ACC112 (cell line): ENCODE results near the gene IER2.

ENCODE experiments used
- H2AFZ ChIP-seq: fragments of 200-600 bp; sonication (generic); one replicate; pipeline ENCODE4 v1.6.0; 2017; ENCODE audit warnings: antibody characterized with exemption, low read length; ENCODE audit not compliant: unreplicated experiment
- H3K27ac ChIP-seq: fragments of 200-600 bp; sonication (generic); 2 replicates; pipeline ENCODE4 v1.5.1; 2014; ENCODE audit warnings: low read depth, mild to moderate bottlenecking, antibody characterized with exemption, low read length, moderate library complexity
- H3K27me3 ChIP-seq: fragments of 200-600 bp; sonication (generic); 2 replicates; pipeline ENCODE4 v1.6.1; 2014; ENCODE audit warnings: mild to moderate bottlenecking, antibody characterized with exemption, low read length, moderate library complexity, mixed read lengths; ENCODE audit not compliant: insufficient read depth
- H3K36me3 ChIP-seq: fragments of 200-600 bp; sonication (generic); 2 replicates; pipeline ENCODE4 v1.6.1; 2016; ENCODE audit warnings: mild to moderate bottlenecking, antibody characterized with exemption, low read length, moderate library complexity, mixed read lengths; ENCODE audit not compliant: insufficient read depth
- H3K4me1 ChIP-seq: fragments of 200-600 bp; sonication (generic); one replicate; pipeline ENCODE4 v1.6.1; 2016; ENCODE audit warnings: low read length, mixed read lengths; ENCODE audit not compliant: insufficient read depth, unreplicated experiment, control insufficient read depth
- H3K4me3 ChIP-seq: fragments of 200-600 bp; sonication (generic); 2 replicates; pipeline ENCODE4 v1.5.1; 2014; ENCODE audit warnings: mild to moderate bottlenecking, low read depth, low read length
- H3K79me2 ChIP-seq: fragments of 200-600 bp; sonication (generic); one replicate; pipeline ENCODE4 v1.6.0; 2016; ENCODE audit warnings: low read length; ENCODE audit not compliant: control insufficient read depth, unreplicated experiment, insufficient read depth

Gene IER2

DNA sequence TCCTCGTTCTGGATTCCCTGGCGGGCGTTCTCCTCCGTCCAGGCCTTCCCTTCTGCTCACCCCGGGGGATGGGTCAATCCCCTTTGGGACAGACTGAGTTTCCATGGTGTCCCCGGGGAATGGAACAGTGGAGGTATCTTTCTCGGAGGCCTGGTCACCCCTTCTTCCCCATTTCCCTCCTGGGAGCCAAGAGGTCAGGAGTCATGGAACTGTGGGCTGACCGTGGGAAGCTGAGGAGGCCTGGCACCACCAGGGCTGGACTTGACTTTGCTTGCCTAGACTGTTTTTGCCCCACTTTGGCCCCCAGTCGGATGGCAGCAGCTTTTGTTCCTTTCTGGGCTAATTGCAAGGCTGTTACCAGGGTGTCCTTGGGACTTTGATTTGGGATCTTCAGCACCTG lies 30.2 kb upstream of the IER2 start:
- peak overlapping the region; percentile 97 for H3K4me3 ChIP-seq
- no peaks in the 10 kb centered on the region for H3K36me3 ChIP-seq
- H3K79me2 ChIP-seq, result peaks cover 72% of the 10 kb centered on the region
- H3K4me1 ChIP-seq, result peaks cover 34% of the 10 kb centered on the region
- no peaks in the 10 kb centered on the region for H3K27me3 ChIP-seq
- no peak overlapping the region for H2AFZ ChIP-seq
- peak overlapping the region; percentile 83 for H3K27ac ChIP-seq

DNA sequence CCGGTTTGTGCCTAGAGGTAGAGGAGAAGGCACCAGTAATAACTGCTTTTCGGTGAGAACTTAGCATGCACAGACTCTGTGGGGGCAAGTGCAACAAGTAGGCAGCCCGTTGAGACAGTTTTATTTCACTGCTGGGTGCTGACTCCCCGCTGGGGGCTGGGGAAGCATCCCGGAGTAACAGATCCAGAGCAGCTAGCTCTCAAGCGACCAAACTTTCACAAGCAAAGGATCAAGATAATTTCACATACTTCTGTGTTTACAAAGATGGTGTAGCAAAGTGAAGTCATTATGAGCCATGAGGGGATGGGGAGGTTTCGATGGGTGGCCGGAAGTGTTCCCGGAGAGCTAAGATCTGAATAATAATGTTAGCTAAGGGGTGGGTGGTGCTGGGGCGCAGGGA lies 29.4 kb upstream of the IER2 start:
- Histone ChIP-seq H3K4me3 (peak overlapping the region; percentile 97), H3K27ac (peak overlapping the region; percentile 83)

DNA sequence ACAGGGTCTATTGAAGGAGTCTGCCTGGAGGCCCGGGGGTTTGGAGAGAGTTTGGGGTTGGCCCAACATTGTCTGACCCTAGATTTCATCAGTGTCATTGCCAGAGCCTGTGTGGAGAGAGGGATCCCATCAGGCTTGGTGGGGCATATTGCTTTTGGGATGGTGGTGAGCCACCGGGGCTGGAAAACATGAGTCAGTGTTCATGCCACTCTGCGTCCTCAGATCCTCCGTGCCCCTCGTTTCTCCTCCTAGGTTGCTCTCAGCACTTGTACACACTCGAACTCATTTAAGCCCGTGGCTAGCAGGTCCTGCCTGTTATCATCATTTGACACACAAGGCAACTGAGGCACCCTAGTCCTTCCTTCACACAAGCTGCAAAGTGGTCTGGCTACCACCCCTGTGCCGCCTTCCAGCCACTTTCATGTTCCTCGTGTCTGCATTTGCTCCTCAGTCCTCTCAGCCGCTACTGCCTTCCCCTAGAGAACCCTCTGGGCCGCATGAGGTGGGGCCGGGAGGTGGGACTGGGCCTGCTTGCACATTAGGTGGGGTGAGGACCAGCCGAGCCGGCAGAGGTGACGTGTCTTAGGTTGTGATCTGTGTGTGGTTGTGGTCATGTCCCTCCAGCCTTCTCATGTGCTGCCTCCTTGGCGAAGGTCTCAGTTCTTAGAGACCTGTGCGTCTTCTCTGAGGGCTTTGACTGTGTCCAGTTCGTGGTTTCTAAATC lies 28.5 kb upstream of the IER2 start:
- Histone ChIP-seq H3K4me1 (peaks cover 30% of the 10 kb centered on the region), H2AFZ (no peak overlapping the region), H3K4me3 (no peak overlapping the region), H3K27ac (peak overlapping the region; percentile 83), H3K36me3 (no peaks in the 10 kb centered on the region), H3K79me2 (peaks cover 77% of the 10 kb centered on the region), H3K27me3 (no peaks in the 10 kb centered on the region)

More for the DNA sequence above, 29.4 kb upstream of the IER2 start:
- Histone ChIP-seq H3K36me3 (no peaks in the 10 kb centered on the region), H2AFZ (no peak overlapping the region), H3K27me3 (no peaks in the 10 kb centered on the region), H3K79me2 (peaks cover 71% of the 10 kb centered on the region), H3K4me1 (peaks cover 30% of the 10 kb centered on the region)

DNA sequence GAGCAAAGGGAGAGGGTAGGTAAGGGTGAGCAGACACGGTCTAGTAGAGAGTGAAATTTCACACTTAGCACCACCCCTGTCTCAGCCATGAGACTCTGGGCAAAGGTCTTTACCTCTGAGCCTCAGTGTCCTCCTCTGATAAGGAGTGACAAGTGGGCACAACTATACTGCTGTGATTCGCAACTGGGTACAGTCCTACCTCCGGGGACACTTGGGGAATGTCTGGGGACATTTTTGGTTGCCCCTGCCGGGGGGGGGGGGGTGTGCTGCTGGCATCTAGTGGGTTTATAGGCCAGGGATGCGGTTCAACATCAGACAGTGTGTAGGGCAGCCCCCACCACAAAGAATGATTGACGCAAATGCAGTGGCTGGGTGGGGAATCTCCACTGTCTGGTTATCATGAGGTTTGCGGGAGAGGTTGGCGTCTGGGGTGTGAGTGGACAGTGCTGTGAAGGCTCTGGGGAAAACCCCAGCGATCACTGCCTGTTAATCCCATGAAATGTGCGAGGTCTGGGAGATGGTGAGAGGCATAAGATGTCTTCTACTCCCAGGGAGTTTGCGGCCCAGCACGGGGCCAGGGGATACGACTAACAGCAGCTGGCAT lies 27.8 kb upstream of the IER2 start:
- H3K4me3 ChIP-seq, result no peak overlapping the region
- H3K4me1 ChIP-seq, result peaks cover 30% of the 10 kb centered on the region
- 0 out of 2 replicates have a peak overlapping the region, but pooled peaks have one; percentile 83 for H3K27ac ChIP-seq
- H3K36me3 ChIP-seq, result no peaks in the 10 kb centered on the region
- no peak overlapping the region for H2AFZ ChIP-seq
- H3K79me2 ChIP-seq, result peaks cover 79% of the 10 kb centered on the region
- no peaks in the 10 kb centered on the region for H3K27me3 ChIP-seq

DNA sequence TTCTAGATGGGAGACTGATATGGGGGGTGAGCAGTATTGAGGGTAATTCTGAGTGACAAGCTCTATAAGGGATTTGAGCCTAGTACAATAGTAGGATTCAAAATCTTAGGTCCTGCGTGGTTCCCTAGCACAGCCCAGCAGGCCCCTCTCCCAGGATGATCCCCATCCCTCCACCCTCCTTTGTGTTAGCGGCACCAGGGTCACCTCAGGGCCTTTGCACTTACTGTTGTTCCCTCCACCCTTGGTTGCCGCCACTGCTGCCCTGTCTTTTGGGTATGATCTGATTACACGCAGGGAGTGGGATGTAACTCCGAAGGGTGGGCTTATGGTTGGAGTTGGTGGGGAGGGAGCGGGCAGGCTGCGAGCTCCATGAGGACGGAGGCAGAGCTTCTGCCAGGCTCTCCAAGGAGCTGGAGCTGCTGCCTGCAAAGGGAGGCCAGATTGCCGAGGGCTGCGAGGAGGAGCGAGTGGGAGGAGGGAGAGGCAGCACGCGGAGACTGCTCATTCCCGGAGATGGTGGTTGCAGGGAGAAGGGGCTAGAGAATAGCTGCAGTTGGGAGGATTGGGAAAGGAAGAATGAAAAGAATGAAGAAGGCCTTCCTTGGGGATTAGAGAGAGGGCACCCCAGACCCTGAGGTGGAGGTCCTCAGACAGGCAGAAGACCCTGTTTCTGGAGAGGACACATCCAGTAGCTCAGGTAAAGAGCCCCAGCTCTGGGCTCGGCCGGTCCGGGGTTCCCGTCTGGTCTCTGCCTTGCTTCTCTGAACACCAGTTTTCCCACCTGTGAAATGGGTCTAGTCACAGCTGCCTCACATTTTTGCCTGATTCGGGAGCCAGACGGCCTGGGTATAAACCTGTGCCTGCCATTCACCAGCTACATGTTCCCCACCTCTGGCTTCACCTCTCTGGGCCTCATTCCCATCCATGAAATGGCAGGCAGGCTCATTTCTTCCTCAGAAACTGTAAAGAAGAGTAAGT lies 26.9 kb upstream of the IER2 start:
- Histone ChIP-seq H3K27ac (no peak overlapping the region), H3K36me3 (no peaks in the 10 kb centered on the region), H3K27me3 (no peaks in the 10 kb centered on the region), H3K79me2 (peaks cover 85% of the 10 kb centered on the region), H2AFZ (no peak overlapping the region), H3K4me3 (no peak overlapping the region), H3K4me1 (peaks cover 30% of the 10 kb centered on the region)

DNA sequence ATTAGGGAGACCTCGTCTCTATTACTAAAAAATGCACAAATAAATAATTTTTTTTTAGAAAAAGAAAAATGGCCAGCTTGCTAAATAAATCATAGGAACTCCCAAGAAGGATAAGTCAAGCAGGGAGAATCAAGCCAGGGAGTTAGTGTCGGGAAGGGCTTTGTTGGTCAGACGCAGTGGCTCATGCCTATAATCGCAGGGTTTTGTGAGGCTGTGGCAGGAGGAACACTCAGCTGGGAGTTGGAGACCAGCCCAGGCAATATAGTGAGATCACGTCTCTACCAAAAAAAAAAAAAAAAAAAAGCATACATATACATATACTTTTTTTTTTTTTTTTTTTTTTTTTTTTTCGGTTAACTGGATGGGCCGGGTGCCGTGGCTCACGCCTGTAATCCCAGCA lies 23.2 kb upstream of the IER2 start:
- no peaks in the 10 kb centered on the region for H3K36me3 ChIP-seq
- H3K27ac ChIP-seq, result no peak overlapping the region
- H3K79me2 ChIP-seq, result peaks cover 71% of the 10 kb centered on the region
- H2AFZ ChIP-seq, result no peak overlapping the region
- no peak overlapping the region for H3K4me3 ChIP-seq
- H3K27me3 ChIP-seq, result no peaks in the 10 kb centered on the region
- peaks cover 8% of the 10 kb centered on the region for H3K4me1 ChIP-seq

DNA sequence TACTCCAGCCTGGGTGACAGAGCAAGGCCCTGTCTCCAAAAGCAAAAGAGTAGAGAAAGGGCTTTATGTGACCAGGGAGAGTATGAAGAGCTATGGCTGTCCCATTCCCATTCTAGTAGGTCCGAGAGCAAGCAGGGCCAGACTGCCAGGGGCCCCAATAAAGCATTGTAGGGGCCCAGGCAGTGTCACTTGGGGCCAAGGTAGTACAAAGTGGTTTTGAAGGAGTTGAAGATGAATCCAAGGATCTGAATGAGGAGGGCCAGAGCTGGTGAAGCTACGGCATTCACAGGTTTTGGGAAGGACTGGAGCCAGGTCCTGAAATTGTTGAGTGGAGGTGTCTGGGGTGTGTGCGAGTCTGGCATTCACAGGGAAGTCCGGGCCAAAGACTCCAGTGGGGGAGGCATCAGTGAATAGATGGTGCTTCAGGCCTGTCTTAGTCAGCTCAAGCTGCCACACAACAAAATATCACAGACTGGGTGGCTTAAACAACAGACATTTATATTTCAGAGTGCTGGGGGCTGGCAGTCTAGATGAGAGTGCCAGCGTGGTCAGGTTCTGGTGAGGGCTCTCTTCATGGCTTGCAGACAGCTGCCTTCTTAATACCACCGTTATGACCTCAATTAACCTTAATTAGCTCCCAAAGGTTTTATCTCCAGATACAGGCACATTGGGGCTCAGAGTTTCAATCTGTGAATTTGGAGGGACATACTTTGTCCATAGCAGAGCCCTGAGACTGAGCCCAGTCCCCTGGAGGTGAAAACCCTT lies 22.2 kb upstream of the IER2 start:
- no peaks in the 10 kb centered on the region for H3K27me3 ChIP-seq
- no peak overlapping the region for H3K4me3 ChIP-seq
- peaks cover 16% of the 10 kb centered on the region for H3K4me1 ChIP-seq
- H3K27ac ChIP-seq, result no peak overlapping the region
- H2AFZ ChIP-seq, result no peak overlapping the region
- no peaks in the 10 kb centered on the region for H3K36me3 ChIP-seq
- peaks cover 68% of the 10 kb centered on the region for H3K79me2 ChIP-seq

DNA sequence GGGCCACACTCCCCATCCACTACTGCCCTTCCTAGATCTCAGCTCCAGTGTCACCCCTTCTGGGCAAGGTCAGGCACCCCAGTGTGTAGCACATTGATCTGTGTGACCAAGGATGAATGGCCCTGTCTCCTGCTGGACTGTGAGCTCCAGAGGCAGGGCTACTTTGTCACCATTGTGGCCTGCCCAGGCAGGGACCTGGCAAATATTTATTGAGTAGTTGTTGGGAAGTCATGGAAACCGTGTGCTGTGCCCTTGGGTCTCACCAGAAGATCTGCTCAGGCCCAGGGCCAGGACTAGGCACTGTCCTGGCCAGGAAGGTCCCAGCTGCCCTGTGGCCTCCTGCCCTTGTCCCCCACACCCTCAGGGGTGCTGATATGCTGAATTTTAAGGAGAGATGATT lies 21.6 kb upstream of the IER2 start:
- peaks cover 17% of the 10 kb centered on the region for H3K4me1 ChIP-seq
- H3K79me2 ChIP-seq, result peaks cover 68% of the 10 kb centered on the region
- H3K27me3 ChIP-seq, result no peaks in the 10 kb centered on the region
- H3K36me3 ChIP-seq, result no peaks in the 10 kb centered on the region
- no peak overlapping the region for H3K27ac ChIP-seq
- H3K4me3 ChIP-seq, result no peak overlapping the region
- no peak overlapping the region for H2AFZ ChIP-seq

DNA sequence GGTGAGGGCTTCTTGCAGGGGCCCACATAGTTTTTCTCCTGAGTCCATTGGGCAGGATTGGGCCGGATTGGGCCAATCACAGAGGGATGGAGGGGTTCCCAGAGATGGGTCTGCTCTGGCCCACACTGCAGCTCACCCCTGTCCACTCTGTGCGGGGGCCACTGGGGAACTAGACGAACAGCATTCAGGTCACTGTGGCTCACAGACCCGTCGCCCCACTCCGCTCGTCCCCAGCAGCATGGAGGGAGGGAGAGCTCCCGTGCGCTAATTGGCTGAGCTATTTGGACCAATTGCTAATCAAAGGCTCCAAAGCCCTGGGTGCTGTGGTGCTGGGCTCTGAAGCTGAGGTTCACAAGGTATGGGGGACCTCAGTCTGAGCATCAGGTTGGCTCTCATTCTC lies 20.8 kb upstream of the IER2 start:
- Histone ChIP-seq H3K27ac (no peak overlapping the region), H3K4me3 (no peak overlapping the region), H2AFZ (no peak overlapping the region), H3K4me1 (peaks cover 22% of the 10 kb centered on the region), H3K36me3 (no peaks in the 10 kb centered on the region), H3K27me3 (no peaks in the 10 kb centered on the region), H3K79me2 (peaks cover 69% of the 10 kb centered on the region)

DNA sequence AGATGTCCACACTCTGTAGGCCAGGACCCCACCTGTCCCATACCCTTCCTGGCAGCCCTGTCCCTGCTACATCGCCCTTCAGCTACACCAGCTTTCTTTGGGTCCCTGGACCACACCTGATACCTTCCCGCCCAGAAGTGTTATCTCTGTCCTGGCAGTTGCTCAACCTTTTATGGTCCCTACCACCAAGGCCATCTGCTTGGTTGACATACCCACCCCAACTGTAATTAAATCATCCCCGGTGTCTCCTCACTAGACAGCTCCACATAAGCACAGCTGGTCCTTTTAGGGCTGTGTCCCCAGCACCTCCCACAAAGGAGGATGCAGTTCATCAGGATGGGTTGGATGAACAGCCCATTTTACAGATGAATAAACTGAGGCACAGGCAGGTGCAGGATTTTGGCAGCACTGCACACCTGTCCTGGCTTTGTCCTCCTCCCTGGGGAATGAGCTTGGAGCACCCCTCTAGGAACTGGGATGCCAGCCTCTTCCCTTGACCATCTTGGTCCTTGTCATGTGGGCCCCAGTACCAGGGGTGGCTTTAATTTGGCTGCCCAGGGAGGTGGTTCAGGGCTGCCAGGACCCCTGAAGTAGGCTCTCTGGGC lies 19.2 kb upstream of the IER2 start:
- H2AFZ ChIP-seq, result no peak overlapping the region
- no peak overlapping the region; the same call in 1 of the 2 replicates for H3K27ac ChIP-seq
- H3K4me1 ChIP-seq, result peaks cover 27% of the 10 kb centered on the region
- H3K79me2 ChIP-seq, result peaks cover 65% of the 10 kb centered on the region
- no peaks in the 10 kb centered on the region for H3K36me3 ChIP-seq
- no peak overlapping the region for H3K4me3 ChIP-seq
- H3K27me3 ChIP-seq, result no peaks in the 10 kb centered on the region
